ENCODE results near the gene COL28A1. TPM values are rescaled to one million over a fixed set of nuclear protein-coding genes. Genes with fewer than 3 reads are reported as not detected.

The COL28A1 gene
- total RNA-seq, 1 experiment from 2014 or later, result 7.3 TPM

GRCh38 chr7:7385421-7385820 is 150.3 kb downstream of the COL28A1 start:
- Mint-ChIP-seq H3K9me3 (ENCODE audit: unreplicated experiment) (peaks cover 11% of the 10 kb centered on the region), H3K36me3 (ENCODE audit: insufficient read depth, unreplicated experiment) (no peaks in the 10 kb centered on the region), H3K4me3 (ENCODE audit: unreplicated experiment) (no peak overlapping the region), H3K27ac (ENCODE audit: unreplicated experiment) (no peak overlapping the region), H3K27me3 (ENCODE audit: insufficient read depth, unreplicated experiment) (no peaks in the 10 kb centered on the region), H3K4me1 (ENCODE audit: low read depth, unreplicated experiment) (no peaks in the 10 kb centered on the region)
- no peak for TF ChIP-seq CTCF (IDR thresholded peaks at IDR 0.05; ENCODE audit: insufficient read depth in 1 of 2, low read depth in 1 of 2, low read length in 1 of 2, severe bottlenecking in 1 of 2, unreplicated experiment in 1 of 2)
- POLR2A ChIA-PET, result no interaction called here
- Histone ChIP-seq H3K4me1 (no peaks in the 10 kb centered on the region), H3K9me3 (peaks cover 3% of the 10 kb centered on the region), H3K36me3 (ENCODE audit: control insufficient read depth, insufficient read depth, low read length) (no peaks in the 10 kb centered on the region), H3K27me3 (replicated peaks; ENCODE audit: control insufficient read depth, insufficient read depth, low read length) (no peaks in the 10 kb centered on the region), H3K4me3 (ENCODE audit: low read depth, low read length) (no peak overlapping the region)
- intact Hi-C loops (cut with micrococcal nuclease; ENCODE audit: unreplicated experiment), result no loop called here
- CTCF ChIA-PET, result no interaction called here
- BruUV-seq (replicated peaks), result no TSS peak
- no peak for DNase-seq

- H3K27me3 ChIP-seq (replicated peaks; ENCODE audit: control insufficient read depth, insufficient read depth, low read length), result no peaks in the 10 kb centered on the region
- H3K4me3 ChIP-seq (ENCODE audit: low read depth, low read length), result no peak overlapping the region
- no peak for TF ChIP-seq CTCF (IDR thresholded peaks at IDR 0.05; ENCODE audit: insufficient read depth in 1 of 2, low read depth in 1 of 2, low read length in 1 of 2, severe bottlenecking in 1 of 2, unreplicated experiment in 1 of 2)
- H3K36me3 Mint-ChIP-seq (ENCODE audit: insufficient read depth, unreplicated experiment), result no peaks in the 10 kb centered on the region
- no TSS peak for BruUV-seq (replicated peaks)
- no peak for DNase-seq
- POLR2A ChIA-PET, result no interaction called here
- peaks cover under 1% of the 10 kb centered on the region for H3K9me3 Mint-ChIP-seq (ENCODE audit: unreplicated experiment)
- no peaks in the 10 kb centered on the region for H3K27me3 Mint-ChIP-seq (ENCODE audit: insufficient read depth, unreplicated experiment)
- no peak overlapping the region for H3K4me3 Mint-ChIP-seq (ENCODE audit: unreplicated experiment)
- intact Hi-C loops (cut with micrococcal nuclease; ENCODE audit: unreplicated experiment), result no loop called here
- H3K9me3 ChIP-seq, result peaks cover 3% of the 10 kb centered on the region; the same call in 1 of the 2 replicates
- H3K27ac Mint-ChIP-seq (ENCODE audit: unreplicated experiment), result no peak overlapping the region
- H3K4me1 Mint-ChIP-seq (ENCODE audit: low read depth, unreplicated experiment), result no peaks in the 10 kb centered on the region
- H3K36me3 ChIP-seq (ENCODE audit: control insufficient read depth, insufficient read depth, low read length), result no peaks in the 10 kb centered on the region
- CTCF ChIA-PET, result no interaction called here
- H3K4me1 ChIP-seq, result no peaks in the 10 kb centered on the region
Observed at GRCh38 chr7:7384228-7384627, 151.4 kb downstream of the COL28A1 start.

DNA sequence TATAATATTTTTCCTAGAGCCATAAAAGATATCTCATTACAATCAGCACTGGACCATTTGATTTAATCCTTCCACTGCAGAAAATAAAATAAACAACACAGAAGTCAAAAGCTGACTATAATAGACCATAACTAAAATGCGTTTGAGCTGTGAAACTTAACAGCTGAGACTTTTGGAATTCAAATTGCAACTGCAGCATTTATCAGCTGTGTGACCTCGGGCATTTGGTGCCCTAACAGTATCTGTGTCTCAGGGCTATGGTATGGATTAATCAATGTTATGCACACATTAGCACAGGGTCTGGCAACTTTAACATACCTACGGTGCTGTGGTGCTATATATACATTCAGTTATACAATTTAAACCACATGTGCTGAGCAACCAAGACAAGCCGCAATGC is 160.1 kb downstream of the COL28A1 start:
- no peak overlapping the region for H3K27ac Mint-ChIP-seq (ENCODE audit: unreplicated experiment)
- no peaks in the 10 kb centered on the region for H3K9me3 ChIP-seq
- no peaks in the 10 kb centered on the region for H3K36me3 Mint-ChIP-seq (ENCODE audit: insufficient read depth, unreplicated experiment)
- H3K9me3 Mint-ChIP-seq (ENCODE audit: unreplicated experiment), result no peaks in the 10 kb centered on the region
- no peaks in the 10 kb centered on the region for H3K27me3 ChIP-seq (replicated peaks; ENCODE audit: control insufficient read depth, insufficient read depth, low read length)
- H3K27me3 Mint-ChIP-seq (ENCODE audit: insufficient read depth, unreplicated experiment), result no peaks in the 10 kb centered on the region
- H3K4me1 Mint-ChIP-seq (ENCODE audit: low read depth, unreplicated experiment), result no peaks in the 10 kb centered on the region
- no peak for DNase-seq
- H3K4me3 Mint-ChIP-seq (ENCODE audit: unreplicated experiment), result no peak overlapping the region
- intact Hi-C loops (cut with micrococcal nuclease; ENCODE audit: unreplicated experiment), result no loop called here
- TF ChIP-seq CTCF (IDR thresholded peaks at IDR 0.05; ENCODE audit: insufficient read depth in 1 of 2, low read depth in 1 of 2, low read length in 1 of 2, severe bottlenecking in 1 of 2, unreplicated experiment in 1 of 2), result no peak
- no peaks in the 10 kb centered on the region for H3K36me3 ChIP-seq (ENCODE audit: control insufficient read depth, insufficient read depth, low read length)
- no peaks in the 10 kb centered on the region for H3K4me1 ChIP-seq
- ChIA-PET CTCF (no interaction called here), POLR2A (no interaction called here)
- H3K4me3 ChIP-seq (ENCODE audit: low read depth, low read length), result no peak overlapping the region
- BruUV-seq (replicated peaks), result no TSS peak
